HFF-Myc (cell line): Measurements from ENCODE around the gene CNKSR1.
A peak's percentile ranks its signal among the peaks of the same experiment; 100 is the strongest.
"Not testable (repeated sequence)": the region's sequence is repeated elsewhere in the genome, so short reads cannot be mapped to it uniquely, and the experiment has no call there.

ENCODE experiments used
- DNase-seq: peaks from one replicate; pipeline ENCODE4 v3.0.0-alpha.2; 2011; ENCODE audit warnings: low read depth; ENCODE audit errors: extremely low read depth
- H3K4me3 ChIP-seq: replicated peaks from 2 replicates; pipeline ENCODE4 v1.5.1; 2011; ENCODE audit warnings: low read depth, mild to moderate bottlenecking, control low read depth, low read length
- TF ChIP-seq, protein P1 (sequence below): IDR thresholded peaks from 2 replicates; pipeline ENCODE4 v1.5.1; 2012; ENCODE audit warnings: mild to moderate bottlenecking, low read depth, low read length, control low read depth; ENCODE audit errors: missing control alignments

Gene CNKSR1

DNA sequence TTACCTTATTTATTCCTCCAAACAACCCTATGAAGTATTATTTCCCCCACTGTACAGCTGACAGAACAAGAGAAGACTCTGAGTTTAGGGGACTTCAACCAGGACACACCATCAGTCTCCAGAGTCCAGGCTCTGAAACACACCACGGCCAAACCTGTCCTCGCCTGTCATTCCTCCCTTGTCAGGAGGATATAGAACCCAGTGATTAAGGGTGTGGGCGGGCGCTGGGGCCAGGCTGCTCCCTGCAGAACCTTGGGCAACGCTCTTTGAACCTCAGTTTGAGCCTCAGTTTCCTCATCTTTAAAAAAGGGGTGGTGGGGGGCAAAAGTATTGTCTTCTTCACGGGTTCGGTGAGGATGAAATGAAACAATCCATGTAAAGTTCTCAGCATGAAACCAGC is 47.3 kb downstream of the CNKSR1 start:
- no peak for DNase-seq
- no peak overlapping the region for H3K4me3 ChIP-seq
- TF ChIP-seq, protein P1, sequence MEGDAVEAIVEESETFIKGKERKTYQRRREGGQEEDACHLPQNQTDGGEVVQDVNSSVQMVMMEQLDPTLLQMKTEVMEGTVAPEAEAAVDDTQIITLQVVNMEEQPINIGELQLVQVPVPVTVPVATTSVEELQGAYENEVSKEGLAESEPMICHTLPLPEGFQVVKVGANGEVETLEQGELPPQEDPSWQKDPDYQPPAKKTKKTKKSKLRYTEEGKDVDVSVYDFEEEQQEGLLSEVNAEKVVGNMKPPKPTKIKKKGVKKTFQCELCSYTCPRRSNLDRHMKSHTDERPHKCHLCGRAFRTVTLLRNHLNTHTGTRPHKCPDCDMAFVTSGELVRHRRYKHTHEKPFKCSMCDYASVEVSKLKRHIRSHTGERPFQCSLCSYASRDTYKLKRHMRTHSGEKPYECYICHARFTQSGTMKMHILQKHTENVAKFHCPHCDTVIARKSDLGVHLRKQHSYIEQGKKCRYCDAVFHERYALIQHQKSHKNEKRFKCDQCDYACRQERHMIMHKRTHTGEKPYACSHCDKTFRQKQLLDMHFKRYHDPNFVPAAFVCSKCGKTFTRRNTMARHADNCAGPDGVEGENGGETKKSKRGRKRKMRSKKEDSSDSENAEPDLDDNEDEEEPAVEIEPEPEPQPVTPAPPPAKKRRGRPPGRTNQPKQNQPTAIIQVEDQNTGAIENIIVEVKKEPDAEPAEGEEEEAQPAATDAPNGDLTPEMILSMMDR = no peak

DNA sequence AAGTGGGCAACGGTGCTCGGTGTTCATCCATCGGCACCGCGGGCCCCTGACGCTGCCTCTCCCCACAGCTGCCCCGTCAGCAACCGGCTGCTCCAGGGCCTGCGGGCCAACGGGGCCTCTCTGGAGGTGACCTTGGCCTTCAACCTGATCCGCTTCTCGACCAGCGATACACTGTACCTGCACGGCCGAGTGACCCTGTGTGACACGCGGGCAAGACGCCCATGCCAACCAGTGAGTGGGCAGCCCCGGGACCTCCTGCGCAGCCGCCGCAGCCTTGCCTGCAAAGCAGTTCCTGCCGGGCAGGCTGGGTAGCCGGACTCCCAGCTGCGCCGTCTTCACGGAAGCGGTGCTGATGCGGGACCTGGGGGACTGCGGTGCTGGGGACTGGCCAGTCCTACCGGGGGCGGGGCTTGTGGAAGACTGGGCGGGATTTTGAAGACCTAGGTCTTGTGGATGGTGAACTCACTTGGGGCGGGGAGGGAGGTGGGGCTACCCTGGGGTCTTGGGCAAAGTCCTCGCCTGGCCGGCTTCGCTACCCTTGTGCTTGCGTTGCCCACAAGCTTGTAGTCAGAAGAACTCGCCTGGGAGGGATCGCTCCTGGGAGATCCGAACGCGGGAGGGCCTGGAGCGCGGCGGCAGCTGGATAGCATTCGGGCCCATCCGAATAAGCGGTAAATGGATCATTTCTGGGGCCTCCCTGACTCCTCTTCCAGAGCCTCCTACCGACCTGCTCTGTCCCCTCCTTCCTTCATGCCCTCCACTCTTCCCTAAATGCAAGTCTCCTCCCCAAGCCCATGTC is 47.9 kb downstream of the CNKSR1 start:
- no peak for DNase-seq
- TF ChIP-seq, protein P1 = no peak
- H3K4me3 ChIP-seq = peak overlapping the region; percentile 30

DNA sequence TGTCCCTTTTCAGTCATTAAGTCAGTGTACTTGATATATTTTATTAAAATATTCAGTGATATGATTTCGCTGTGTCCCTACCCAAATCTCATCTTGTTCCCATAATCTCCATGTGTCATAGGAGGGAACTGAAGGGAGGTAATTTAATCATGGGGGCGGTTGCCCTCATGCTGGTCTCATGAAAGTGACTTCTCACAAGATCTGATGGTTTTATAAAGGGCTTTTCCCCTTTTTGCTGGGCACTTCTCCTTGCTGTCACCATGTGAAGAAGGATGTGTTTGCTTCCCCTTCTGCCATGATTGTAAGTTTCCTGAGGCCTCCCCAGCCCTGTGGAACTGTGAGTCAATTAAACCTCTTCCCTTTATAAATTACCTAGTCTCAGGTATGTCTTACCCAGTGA is 53.4 kb downstream of the CNKSR1 start:
- not testable (repeated sequence) for H3K4me3 ChIP-seq, DNase-seq

DNA sequence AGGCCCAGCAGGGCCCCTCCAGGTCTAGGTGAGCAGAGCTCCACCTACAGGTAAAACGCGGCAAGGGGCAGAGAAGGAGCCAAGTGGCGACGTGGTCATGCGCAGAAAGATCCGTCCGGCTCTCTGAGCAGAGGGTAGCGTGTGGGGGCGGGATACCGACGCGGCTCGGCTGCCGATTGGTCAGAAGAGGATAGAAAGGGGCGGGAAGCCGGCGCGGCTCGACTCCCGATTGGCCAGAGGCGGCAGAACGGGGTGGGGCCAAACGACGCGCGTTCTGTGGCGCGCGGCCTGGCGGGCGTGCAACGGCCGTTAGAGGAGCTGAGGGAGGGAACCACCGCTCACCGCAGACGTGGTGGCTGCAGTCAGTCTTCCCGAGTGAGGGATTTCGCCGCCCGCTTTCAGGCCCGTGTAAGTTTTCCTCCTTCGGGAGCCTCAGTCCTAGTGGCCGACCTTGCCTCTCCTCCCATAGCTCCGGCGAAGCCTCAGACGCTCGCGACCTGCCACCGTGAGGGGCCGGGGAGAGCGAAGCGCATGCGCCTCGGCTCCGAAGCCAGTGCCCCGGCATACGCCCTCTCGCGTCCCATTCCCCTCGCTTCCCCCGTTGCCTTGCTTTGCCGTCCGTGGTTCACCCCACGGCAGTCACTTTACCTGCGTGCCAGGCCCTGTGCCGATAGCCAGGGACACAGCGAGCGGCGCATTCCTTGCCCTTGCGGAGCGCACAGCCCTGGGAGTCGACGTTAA is 56.8 kb downstream of the CNKSR1 start, which contains the start of gene CEP85:
Gene CEP85, plus strand, starts transcription at position 298 of the 741 bp plus-strand sequence. CDS start 5,584 bp downstream, outside the sequence.
- TF ChIP-seq, protein P1 = peak; percentile 90
- H3K4me3 ChIP-seq = peak within 1 kb of the TSS; percentile 95
- DNase-seq = peak; percentile 93

DNA sequence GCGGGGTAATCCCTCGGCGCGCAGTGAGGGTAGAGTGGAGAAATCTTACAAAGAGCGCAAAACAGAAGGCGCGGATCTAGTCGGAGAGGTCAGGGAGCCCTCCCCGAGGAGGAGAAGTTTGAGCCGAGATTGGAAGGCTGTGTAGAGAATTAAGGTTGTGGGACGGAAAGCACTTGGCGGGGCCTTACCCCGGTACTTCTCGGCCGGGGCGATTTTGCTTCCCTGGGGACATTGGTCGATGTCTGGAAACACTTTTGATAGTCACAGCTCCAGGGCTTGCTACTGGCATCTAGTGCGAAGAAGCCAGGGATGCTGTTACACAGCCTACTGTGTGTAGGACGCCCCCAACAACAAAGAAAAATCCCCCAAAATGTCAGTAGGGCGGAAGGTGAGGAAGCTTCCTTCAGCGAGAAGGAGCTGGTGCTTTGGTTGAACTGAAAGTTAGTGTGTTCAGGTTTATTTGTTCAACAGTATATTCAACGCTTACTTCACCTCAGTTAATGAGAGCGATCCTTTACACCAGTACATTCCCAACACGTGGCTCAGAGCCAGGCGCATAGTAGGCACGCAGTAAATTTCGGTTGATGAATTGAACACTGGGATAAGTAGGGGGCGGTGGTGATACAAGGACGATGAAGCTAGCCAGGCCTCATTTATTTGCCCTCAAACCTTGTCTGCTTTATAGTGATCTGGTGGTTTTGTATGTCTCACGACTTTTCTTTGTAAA is 57.5 kb downstream of the CNKSR1 start:
- no peak for DNase-seq
- TF ChIP-seq, protein P1 = no peak
- peak overlapping the region; percentile 95 for H3K4me3 ChIP-seq

DNA sequence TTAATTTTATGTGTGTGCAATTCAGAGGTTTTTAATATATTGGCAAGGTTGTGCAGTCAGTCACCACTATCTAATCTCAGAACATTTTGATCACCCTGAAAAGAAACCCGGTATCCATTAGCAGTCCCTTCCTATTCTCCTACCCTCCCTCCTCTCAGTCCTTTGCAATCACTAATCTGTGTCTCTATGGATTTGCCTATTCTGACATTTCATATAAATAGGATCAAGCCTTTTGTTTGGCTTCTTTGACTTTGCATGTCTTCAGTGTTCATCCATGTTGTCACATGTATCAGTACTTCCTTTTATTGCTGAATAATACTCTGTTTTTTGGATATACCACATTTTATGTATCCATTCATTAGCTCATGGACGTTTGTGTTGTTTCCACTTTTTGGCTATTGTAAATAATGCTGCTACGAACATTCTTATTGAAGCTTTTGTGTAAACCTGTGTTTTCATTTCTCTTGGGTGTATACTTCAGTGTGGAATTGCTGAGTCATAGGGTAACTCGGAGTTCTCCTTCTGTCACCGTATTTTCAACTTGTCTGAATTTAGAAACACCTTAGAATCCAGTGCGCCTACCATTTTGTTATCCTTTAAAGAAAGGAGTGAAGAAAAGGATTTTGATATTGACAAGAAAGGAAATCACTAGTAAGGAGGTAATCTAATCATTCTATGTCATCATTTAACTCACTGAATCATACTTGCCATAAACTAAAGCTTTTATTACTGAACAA is 60.1 kb downstream of the CNKSR1 start:
- H3K4me3 ChIP-seq = no peak overlapping the region
- DNase-seq = no peak
- TF ChIP-seq, protein P1 = no peak
